HG03520 (cell line): ENCODE data around the gene KCNJ12.
"Not testable (repeated sequence)": the region's sequence is repeated elsewhere in the genome, so short reads cannot be mapped to it uniquely, and the experiment has no call there.

Experiments
- ATAC-seq: cut with Tn5 transposase; IDR thresholded peaks from one replicate; pipeline ENCODE4 v1.9.1; 2021; ENCODE audit warnings: mild to moderate bottlenecking, moderate library complexity; ENCODE audit not compliant: unreplicated experiment

Gene KCNJ12

GRCh38 chr17:21376081-21376758 lies at the start of gene KCNJ12:
Gene KCNJ12, plus strand, starts transcription at chr17:21376357. Its CDS starts 38,986 bp downstream, at chr17:21415343.
- no peak for ATAC-seq

- not testable (repeated sequence) for ATAC-seq
These were observed 48.2 kb upstream of the KCNJ12 start for GRCh38 chr17:21327921-21328320.

GRCh38 chr17:21328778-21329177 lies 47.4 kb upstream of the KCNJ12 start:
- not testable (repeated sequence) for ATAC-seq

- no peak for ATAC-seq
These were observed 45.6 kb upstream of the KCNJ12 start for GRCh38 chr17:21330436-21331160.

GRCh38 chr17:21336541-21337294 lies 39.4 kb upstream of the KCNJ12 start:
- not testable (repeated sequence) for ATAC-seq

GRCh38 chr17:21337981-21338625 lies 38.1 kb upstream of the KCNJ12 start:
- not testable (repeated sequence) for ATAC-seq

- ATAC-seq, result no peak
These were observed 37.1 kb upstream of the KCNJ12 start for GRCh38 chr17:21339011-21339410.

GRCh38 chr17:21339571-21339970 lies 36.6 kb upstream of the KCNJ12 start:
- ATAC-seq, result not testable (repeated sequence)

GRCh38 chr17:21340407-21340806 lies 35.8 kb upstream of the KCNJ12 start:
- ATAC-seq, result not testable (repeated sequence)

GRCh38 chr17:21341279-21341678 lies 34.9 kb upstream of the KCNJ12 start:
- not testable (repeated sequence) for ATAC-seq

GRCh38 chr17:21341925-21342540 lies 34.1 kb upstream of the KCNJ12 start:
- ATAC-seq, result not testable (repeated sequence)

GRCh38 chr17:21343061-21343949 lies 32.9 kb upstream of the KCNJ12 start:
- ATAC-seq, result not testable (repeated sequence)

- ATAC-seq, result not testable (repeated sequence)
These were observed 31.4 kb upstream of the KCNJ12 start for GRCh38 chr17:21344801-21345200.

- no peak for ATAC-seq
These were observed 30.9 kb upstream of the KCNJ12 start for GRCh38 chr17:21345236-21345635.

- ATAC-seq, result not testable (repeated sequence)
These were observed 30.1 kb upstream of the KCNJ12 start for GRCh38 chr17:21346107-21346506.

GRCh38 chr17:21346651-21347250 lies 29.4 kb upstream of the KCNJ12 start:
- ATAC-seq, result not testable (repeated sequence)

- not testable (repeated sequence) for ATAC-seq
These were observed 28.5 kb upstream of the KCNJ12 start for GRCh38 chr17:21347660-21348059.

- peak; percentile 63 for ATAC-seq
These were observed 27.9 kb upstream of the KCNJ12 start for GRCh38 chr17:21348081-21348925.
